Measurements from ENCODE around the gene ATXN7L1. TPM values are rescaled to one million over a fixed set of nuclear protein-coding genes. Genes with fewer than 3 reads are reported as not detected.

ATXN7L1 gene
- total and polyA plus RNA-seq, 2 of the 4 experiments (the other 2 are of a cell fraction), result 3.5 to 4.3 TPM

DNA sequence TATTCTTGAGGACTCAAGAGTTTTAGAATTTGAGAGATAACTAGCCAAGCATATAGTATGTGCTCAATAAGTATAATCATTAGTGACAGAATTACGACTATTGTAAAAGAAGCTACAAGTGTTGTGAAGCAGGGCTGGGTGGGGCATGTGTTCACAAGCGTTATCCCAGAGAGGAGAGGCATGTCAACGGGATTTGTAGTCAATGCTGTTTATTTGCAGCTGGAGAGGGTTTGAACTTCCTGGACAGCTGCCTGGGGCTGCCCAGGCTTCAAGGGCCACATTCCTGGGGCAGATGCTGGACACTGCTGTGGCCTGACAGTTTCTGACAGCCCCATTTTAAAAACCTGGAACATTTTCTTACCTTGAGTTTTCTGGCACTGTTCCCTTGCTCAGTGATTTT lies 49.7 kb upstream of the ATXN7L1 start:
- Histone ChIP-seq H2AFZ (replicated peaks; ENCODE audit: low read length, poor library complexity) (no peak overlapping the region), H2BK20ac (ENCODE audit: low read depth, low read length) (no peak overlapping the region), H3K4me3 (ENCODE audit: insufficient read depth, low read depth, low read length) (no peak overlapping the region), H3K9me3 (ENCODE audit: control insufficient read depth, insufficient read depth, low read length) (peaks cover 5% of the 10 kb centered on the region), H3K18ac (ENCODE audit: low read depth, low read length) (no peak overlapping the region), H2BK120ac (ENCODE audit: low read depth, low read length) (no peak overlapping the region), H4K20me1 (ENCODE audit: insufficient read depth, low read length) (no peaks in the 10 kb centered on the region), H4K91ac (ENCODE audit: insufficient read depth, low read depth, low read length) (no peak overlapping the region), H2BK15ac (ENCODE audit: low read depth, low read length) (no peak overlapping the region), H3K27ac (ENCODE audit: insufficient read depth, low read length) (no peak overlapping the region), H3K9me1 (ENCODE audit: insufficient read depth, low read length) (no peaks in the 10 kb centered on the region), H3K4me1 (ENCODE audit: control insufficient read depth, insufficient read depth, low read length) (peaks cover 1% of the 10 kb centered on the region; the same call in 1 of the 2 replicates), H4K5ac (ENCODE audit: low read depth, low read length) (no peak overlapping the region), H4K8ac (ENCODE audit: low read depth in 2 of 2, low read length in 2 of 2) (no peak overlapping the region), H3K4ac (ENCODE audit: low read depth, low read length) (no peak overlapping the region), H3K4me2 (ENCODE audit: low read depth, low read length) (no peak overlapping the region), H2AK9ac (replicated peaks; ENCODE audit: low read depth, low read length, poor library complexity) (no peak overlapping the region), H2AK5ac (ENCODE audit: low read depth, low read length) (no peak overlapping the region), H2BK5ac (ENCODE audit: low read depth, low read length, poor library complexity, severe bottlenecking) (no peak overlapping the region), H3K27me3 (ENCODE audit: control insufficient read depth, insufficient read depth, low read length) (no peaks in the 10 kb centered on the region), H3K56ac (ENCODE audit: extremely low read depth, insufficient read depth, low read length) (no peak overlapping the region), H3K36me3 (ENCODE audit: control insufficient read depth, insufficient read depth, low read length) (peaks cover 2% of the 10 kb centered on the region; the same call in 1 of the 2 replicates), H3K14ac (replicated peaks; ENCODE audit: low read depth, low read length) (no peak overlapping the region), H3K23ac (ENCODE audit: low read depth, low read length) (no peak overlapping the region), H3K9ac (ENCODE audit: low read depth, low read length) (no peak overlapping the region), H3K79me1 (ENCODE audit: low read depth in 1 of 2, low read length in 2 of 2) (no peaks in the 10 kb centered on the region)
- 20% methylated on average over 1 of the region's 3 CpGs; no CpG with 5 or more reads in 1 of the 2 experiments for WGBS, 2 experiments (ENCODE audit: extremely low coverage in 2 of 2, insufficient read length in 1 of 2)
- dilution Hi-C loops (cut with HindIII; ENCODE audit: low sequenced_read_pairs, unreplicated experiment) (no loop called here), in situ Hi-C loops (cut with MboI; ENCODE audit: low sequenced_read_pairs) (no loop called here), intact Hi-C loops (cut with micrococcal nuclease) (no loop called here)
- BruUV-seq (replicated peaks), result no TSS peak
- ChIA-PET POLR2A (ENCODE audit: unreplicated experiment) (no interaction called here), CTCF (no interaction called here)
- TF ChIP-seq RAD21 (IDR thresholded peaks at IDR 0.05; ENCODE audit: low read length) (no peak), BHLHE40 (IDR thresholded peaks at IDR 0.05; ENCODE audit: low read depth, low read length) (no peak)
- no peak for ATAC-seq (ENCODE audit: low read depth)
- DNase-seq, result no peak

Measured in IMR-90 (cell line).